SH-SY5Y (cell line): Measurements from ENCODE around the gene NRG4.

Source experiments
- GATA2 ChIP-seq: IDR thresholded peaks from 2 replicates; pipeline ENCODE4 v1.6.1; 2011; ENCODE audit warnings: mild to moderate bottlenecking, low read depth, low read length
- GATA3 ChIP-seq: IDR thresholded peaks from 2 replicates; pipeline ENCODE4 v1.6.1; 2011; ENCODE audit warnings: low read depth, mild to moderate bottlenecking, low read length, moderate library complexity

DNA sequence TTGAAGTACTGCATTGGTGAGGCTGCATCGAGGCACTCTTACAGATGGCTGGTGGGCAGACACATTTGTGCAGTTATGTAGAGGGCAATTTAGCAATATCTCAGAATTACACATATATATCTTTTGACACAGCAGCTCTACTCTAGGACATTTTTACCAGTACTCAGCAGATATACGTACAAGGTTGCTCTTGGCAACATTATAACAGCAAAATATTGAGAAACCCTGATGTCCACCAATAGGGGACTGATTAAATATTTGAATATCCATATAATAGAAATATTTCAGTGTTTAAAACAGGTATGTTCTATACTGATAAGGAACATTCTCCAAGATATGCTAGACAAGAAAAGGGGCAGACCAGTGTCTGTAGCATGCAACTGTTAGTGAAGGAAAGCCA, 116.5 kb downstream of the NRG4 start:
- TF ChIP-seq GATA3 (no peak), GATA2 (no peak)
